SK-N-MC (cell line): Measurements from ENCODE around the gene OR52I2.

Experiments used
- DNase-seq: peaks from one replicate; pipeline ENCODE4 v3.0.0-alpha.2; 2011; ENCODE audit warnings: low read depth, low spot score
- H3K27ac ChIP-seq: fragments of 200-600 bp; sonication (generic); 2 replicates; pipeline ENCODE4 v1.5.1; 2016; ENCODE audit warnings: mixed run types
- H3K36me3 ChIP-seq: fragments of 200-600 bp; sonication (generic); 2 replicates; pipeline ENCODE4 v1.6.1; 2017; ENCODE audit warnings: antibody characterized with exemption, low read length, mixed read lengths; ENCODE audit not compliant: insufficient read depth
- H3K4me3 ChIP-seq: fragments of 200-600 bp; sonication (generic); 2 replicates; pipeline ENCODE4 v1.5.1; 2016
- H3K9ac ChIP-seq: fragments of 200-600 bp; sonication (generic); 2 replicates; pipeline ENCODE4 v1.8.0; 2017; ENCODE audit warnings: mixed run types, mixed read lengths; ENCODE audit not compliant: insufficient read length
- H3K9me3 ChIP-seq: fragments of 200-600 bp; sonication (generic); 2 replicates; pipeline ENCODE4 v1.6.1; 2017; ENCODE audit warnings: low read depth, mild to moderate bottlenecking, antibody characterized with exemption, low read length, moderate library complexity, mixed read lengths
- EZH2 ChIP-seq: fragments of 200-600 bp; sonication (generic); IDR thresholded peaks from one replicate; pipeline ENCODE4 v1.6.1; 2017; ENCODE audit warnings: antibody characterized with exemption
- FOXP2 ChIP-seq: optimal IDR thresholded peaks from 2 replicates; pipeline ENCODE3; 2011; ENCODE audit warnings: mild to moderate bottlenecking, moderate library complexity; ENCODE audit not compliant: insufficient read depth; ENCODE audit errors: extremely low read length, control extremely low read depth
- POLR2AphosphoS5 ChIP-seq: IDR thresholded peaks from 2 replicates; pipeline ENCODE4 v1.6.1; 2012; ENCODE audit warnings: mild to moderate bottlenecking, low read depth, low read length, borderline replicate concordance

Gene OR52I2

GRCh38 chr11:4589017-4589416 is 7.5 kb downstream of the OR52I2 start:
- H3K4me3 ChIP-seq, result no peak overlapping the region

DNA sequence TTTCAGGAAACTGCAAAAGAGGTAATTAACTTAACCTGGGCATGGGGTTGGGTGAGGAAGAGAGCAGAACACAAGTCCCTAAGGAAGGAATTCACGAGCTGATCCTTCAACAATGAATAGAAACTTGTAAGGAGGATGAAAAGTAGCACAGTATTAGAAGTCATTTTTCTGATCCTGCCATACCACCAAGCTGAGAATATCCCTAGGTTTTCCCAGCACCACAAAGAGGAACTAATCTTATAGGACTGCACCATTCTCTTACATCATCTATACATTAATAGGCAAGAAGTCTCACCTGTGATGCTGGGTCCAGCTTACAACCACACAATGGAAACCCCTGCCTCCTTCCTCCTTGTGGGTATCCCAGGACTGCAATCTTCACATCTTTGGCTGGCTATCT is 12.2 kb downstream of the OR52I2 start, which contains the start of gene OR52I1:
OR52I1 (plus strand) TSS at position 301 of the 400 bp plus-strand sequence; CDS start at position 301, 0 bp downstream.
- TF ChIP-seq EZH2, result no peak
- Histone ChIP-seq H3K27ac (no peak within 1 kb of the TSS), H3K4me3 (no peak within 1 kb of the TSS), H3K9me3 (no peaks in the 10 kb centered on the region), H3K9ac (no peak within 1 kb of the TSS), H3K36me3 (no peaks in the 10 kb centered on the region)
- no peak for DNase-seq

More at GRCh38 chr11:4589017-4589416, 7.5 kb downstream of the OR52I2 start:
- Histone ChIP-seq H3K9ac (no peak overlapping the region), H3K27ac (no peak overlapping the region), H3K9me3 (no peaks in the 10 kb centered on the region), H3K36me3 (no peaks in the 10 kb centered on the region)
- DNase-seq, result no peak
- TF ChIP-seq FOXP2 (no peak), POLR2AphosphoS5 (no peak), EZH2 (no peak)

DNA sequence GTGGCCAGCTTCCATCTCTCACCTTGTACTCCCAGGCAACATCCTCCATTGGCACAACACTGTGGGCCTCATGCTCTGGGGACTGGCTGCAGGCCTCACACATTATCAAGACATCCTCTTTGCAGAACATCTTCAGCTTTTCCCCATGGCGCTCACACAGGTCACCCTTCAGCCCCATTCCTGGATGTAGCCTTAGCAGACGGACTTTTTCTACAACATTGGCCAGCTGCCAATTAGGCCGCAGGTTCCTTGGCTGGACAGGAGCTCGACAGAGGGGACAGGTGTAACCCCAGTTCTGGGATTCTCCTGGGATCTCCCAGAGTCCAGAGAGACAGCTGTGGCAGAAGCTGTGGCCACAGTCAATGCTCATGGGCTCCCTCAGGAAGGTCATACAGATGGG is 23.5 kb downstream of the OR52I2 start:
- DNase-seq, result no peak
- Histone ChIP-seq H3K4me3 (no peak overlapping the region), H3K9ac (no peak overlapping the region), H3K36me3 (no peaks in the 10 kb centered on the region; the same call in 1 of the 2 replicates), H3K27ac (no peak overlapping the region), H3K9me3 (no peaks in the 10 kb centered on the region)
- TF ChIP-seq POLR2AphosphoS5, result no peak
- no peak for TF ChIP-seq EZH2
- no peak for TF ChIP-seq FOXP2

DNA sequence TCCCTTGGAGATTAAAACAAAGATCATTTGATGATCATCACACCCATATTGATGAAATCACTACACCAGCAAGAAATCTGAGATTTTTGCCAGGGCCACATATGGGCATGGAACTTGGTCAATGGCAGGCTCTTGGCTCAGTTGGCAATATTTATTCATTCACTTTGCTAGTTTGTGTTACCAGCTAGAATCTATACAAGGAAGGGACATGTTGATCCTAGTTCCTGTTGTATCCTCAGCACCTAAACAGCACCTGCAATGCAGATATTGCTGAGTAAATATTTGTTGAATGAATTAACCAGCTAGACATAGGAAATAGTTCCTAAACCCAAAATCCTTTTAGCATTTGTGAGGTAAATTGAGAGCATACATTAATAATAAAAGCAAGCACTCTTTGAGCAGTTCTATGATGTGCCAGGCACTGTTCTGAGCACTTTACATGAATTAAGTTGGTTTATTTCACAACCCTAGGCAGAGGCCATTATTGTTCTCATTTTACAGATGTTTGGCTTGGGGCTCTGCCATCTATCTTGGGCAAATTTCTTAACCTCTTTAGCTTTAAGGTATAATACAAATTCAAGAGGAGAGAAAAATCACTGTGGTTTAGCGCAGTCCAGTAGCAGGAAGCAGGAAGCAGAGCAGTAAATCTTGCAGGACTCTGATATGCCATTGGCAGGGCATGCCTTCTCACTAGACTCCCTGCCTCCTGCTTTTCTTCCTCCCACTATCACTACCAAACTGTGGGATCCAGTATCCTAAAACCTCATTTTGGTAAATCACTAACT is 24.9 kb downstream of the OR52I2 start:
- Histone ChIP-seq H3K4me3 (peak overlapping the region; percentile 93), H3K27ac (no peak overlapping the region), H3K9ac (no peak overlapping the region), H3K9me3 (no peaks in the 10 kb centered on the region), H3K36me3 (no peaks in the 10 kb centered on the region)
- no peak for TF ChIP-seq FOXP2
- TF ChIP-seq POLR2AphosphoS5, result no peak
- TF ChIP-seq EZH2, result no peak
- no peak for DNase-seq

GRCh38 chr11:4607096-4607495 is 25.6 kb downstream of the OR52I2 start:
- no peak for DNase-seq
- Histone ChIP-seq H3K9me3 (no peaks in the 10 kb centered on the region), H3K4me3 (peak overlapping the region; percentile 93), H3K36me3 (no peaks in the 10 kb centered on the region), H3K9ac (peak overlapping the region; percentile 93), H3K27ac (no peak overlapping the region)
- no peak for TF ChIP-seq FOXP2

DNA sequence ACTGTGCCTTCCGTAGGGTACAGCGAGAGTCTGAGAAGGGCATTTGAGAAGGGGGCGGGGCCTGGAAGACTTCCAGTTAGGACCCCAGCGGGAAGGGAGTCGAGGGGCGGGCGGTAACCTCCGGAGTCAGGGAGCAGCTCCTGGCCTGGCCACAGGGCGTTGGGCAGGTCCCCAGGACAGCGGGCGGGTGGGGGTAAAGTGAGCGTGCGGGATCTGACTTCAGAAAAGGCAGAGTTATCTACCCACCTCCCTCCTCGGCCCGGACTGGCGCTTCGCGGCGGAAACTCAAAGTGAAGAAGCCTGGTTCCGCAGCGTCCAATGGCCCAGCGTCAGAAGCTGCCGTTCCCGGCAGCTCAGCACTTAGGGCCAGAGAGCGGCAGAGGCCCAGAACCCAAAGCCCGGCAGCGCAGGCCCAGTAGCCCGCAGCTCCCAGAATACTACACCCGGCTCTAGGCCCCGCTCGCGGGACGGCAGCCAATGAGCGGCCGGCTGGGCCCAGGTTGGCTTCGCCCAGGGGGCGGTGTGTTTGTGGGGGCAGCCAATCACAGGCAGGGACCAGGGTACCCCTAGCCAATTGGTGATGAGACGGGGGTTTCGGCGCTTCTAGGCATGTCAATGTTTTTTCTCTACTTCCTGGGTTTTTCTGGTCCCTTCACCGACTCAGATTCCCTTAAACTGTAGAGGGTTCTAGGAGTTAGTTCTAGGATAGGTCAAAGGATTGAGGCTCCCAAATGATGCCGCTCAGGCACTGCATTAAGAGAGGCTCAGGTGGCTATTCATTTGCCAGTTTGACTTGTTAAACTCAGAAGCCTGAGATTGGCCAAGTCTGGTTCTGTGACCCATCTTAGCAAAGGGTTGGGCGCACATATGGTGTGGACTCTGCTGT is 26.5 kb downstream of the OR52I2 start, which contains the start of gene TRIM68:
TRIM68 (minus strand) TSS at position 451 of the 886 bp plus-strand sequence. CDS start 2,727 bp downstream, outside the sequence.
- Histone ChIP-seq H3K27ac (peak within 1 kb of the TSS; percentile 65; the same call in 1 of the 2 replicates), H3K4me3 (peak within 1 kb of the TSS; percentile 93)
- TF ChIP-seq FOXP2 (no peak), POLR2AphosphoS5 (peak; percentile 75; the same call in 1 of the 2 replicates)

GRCh38 chr11:4610258-4610935 is 28.9 kb downstream of the OR52I2 start:
- no peak overlapping the region for H3K4me3 ChIP-seq
- no peak for TF ChIP-seq EZH2
- TF ChIP-seq FOXP2, result no peak
- no peak for TF ChIP-seq POLR2AphosphoS5
- no peak overlapping the region for H3K9ac ChIP-seq
- no peak overlapping the region for H3K27ac ChIP-seq
- H3K9me3 ChIP-seq, result no peaks in the 10 kb centered on the region
- no peak for DNase-seq
- no peaks in the 10 kb centered on the region for H3K36me3 ChIP-seq

More for the DNA sequence above, 26.5 kb downstream of the OR52I2 start, which contains the start of gene TRIM68:
- peak; percentile 66 for DNase-seq
- H3K9ac ChIP-seq, result peak within 1 kb of the TSS; percentile 93
- no peaks in the 10 kb centered on the region for H3K36me3 ChIP-seq
- H3K9me3 ChIP-seq, result no peaks in the 10 kb centered on the region

- Histone ChIP-seq H3K27ac (no peak overlapping the region), H3K36me3 (no peaks in the 10 kb centered on the region), H3K4me3 (no peak overlapping the region), H3K9ac (no peak overlapping the region), H3K9me3 (no peaks in the 10 kb centered on the region)
- no peak for DNase-seq
- TF ChIP-seq POLR2AphosphoS5 (no peak), EZH2 (no peak), FOXP2 (no peak)
These were observed 30.4 kb downstream of the OR52I2 start for GRCh38 chr11:4611986-4612385.
